K562 (cell line): ENCODE measurements around the gene SLC35G2. TPM values are rescaled to one million over a fixed set of nuclear protein-coding genes. Genes with fewer than 3 reads are reported as not detected.

Experiments used
- ATF7 ChIP-seq: fragments of 450-650 bp; IDR thresholded peaks from 2 replicates; pipeline ENCODE4 v1.7.1; 2014; ENCODE audit warnings: mild to moderate bottlenecking, moderate library complexity
- FOXA3 ChIP-seq, 2 experiments: fragments of 450-650 bp in 1 of 2; sonication (generic) in 1 of 2; formaldehyde crosslinking; IDR thresholded peaks in 1 of 2; conservative IDR thresholded peaks in 1 of 2; 2 replicates each; pipeline versions ENCODE4 v1.4.0 to v1.8.0; 2020 to 2022; ENCODE audit warnings: mild to moderate bottlenecking in 2 of 2, missing genetic modification reagents in 1 of 2
- FOXJ2 ChIP-seq: fragments of 200-800 bp; sonication (Bioruptor generic); IDR thresholded peaks from 2 replicates; pipeline ENCODE4 v1.6.1; 2016; ENCODE audit warnings: missing genetic modification characterization, missing compliant biosample characterization
- GABPB2 ChIP-seq: fragments of 250-450 bp; sonication (Bioruptor Pico); conservative IDR thresholded peaks from 2 replicates; pipeline ENCODE4 v1.5.1; 2021; ENCODE audit warnings: mild to moderate bottlenecking
- HDAC2 ChIP-seq: fragments of 450-650 bp; IDR thresholded peaks from 2 replicates; pipeline ENCODE4 v1.6.1; 2016; ENCODE audit warnings: mild to moderate bottlenecking
- HDGF ChIP-seq: fragments of 450-650 bp; IDR thresholded peaks from 2 replicates; pipeline ENCODE4 v1.6.1; 2016
- HMG20B ChIP-seq: fragments of 250-450 bp; sonication (Bioruptor Pico); IDR thresholded peaks from 2 replicates; pipeline ENCODE4 v1.5.0; 2021; ENCODE audit warnings: mild to moderate bottlenecking
- MBD2 ChIP-seq: sonication (generic); IDR thresholded peaks from 2 replicates; pipeline ENCODE4 v1.6.1; 2016; ENCODE audit warnings: low read depth, borderline replicate concordance
- PHB2 ChIP-seq: fragments of 450-650 bp; IDR thresholded peaks from 2 replicates; pipeline ENCODE4 v1.6.1; 2017; ENCODE audit warnings: low read depth
- PTTG1 ChIP-seq: fragments of 450-650 bp; IDR thresholded peaks from 2 replicates; pipeline ENCODE4 v1.6.1; 2016; ENCODE audit warnings: low read depth, mild to moderate bottlenecking, missing genetic modification characterization, missing compliant biosample characterization
- SETDB1 ChIP-seq: IDR thresholded peaks from one replicate; pipeline ENCODE4 v1.6.1; 2012; ENCODE audit warnings: low read length, control low read depth, inconsistent platforms
- SIRT6 ChIP-seq: IDR thresholded peaks from one replicate; pipeline ENCODE4 v1.6.1; 2012; ENCODE audit warnings: low read depth, mild to moderate bottlenecking, control low read depth, inconsistent platforms, low read length, moderate library complexity
- XRCC3 ChIP-seq: fragments of 450-650 bp; IDR thresholded peaks from 2 replicates; pipeline ENCODE4 v1.6.1; 2017; ENCODE audit warnings: mild to moderate bottlenecking, moderate library complexity
- ZNF175 ChIP-seq: fragments of 200-800 bp; sonication (Bioruptor generic); IDR thresholded peaks from 2 replicates; pipeline ENCODE4 v1.6.1; 2016; ENCODE audit warnings: low read depth, mild to moderate bottlenecking, missing genetic modification characterization, missing compliant biosample characterization
- ZNF444 ChIP-seq: fragments of 250-450 bp; sonication (Bioruptor Pico); IDR thresholded peaks from 2 replicates; pipeline ENCODE4 v1.4.0; 2020; ENCODE audit warnings: mild to moderate bottlenecking, moderate library complexity
- polyA plus RNA-seq, 8 experiments: library from polyadenylated mRNA; depleted of rRNA in 4 of 8; stranded (reverse) in 5 of 8; unstranded in 3 of 8; fragments of >200 nt; fragmentation: Nextera tagmentation in 2 of 8; fragmentation: Illumina TruSeq in 1 of 8; extraction: Ambion mirVana in 2 of 8; extraction: Trizol in 1 of 8; gene quantifications; 2 replicates each; pipeline versions ENCODE4 v1.2.1 to v1.2.3, GENCODE V29; 2011 to 2014; ENCODE audit warnings: inconsistent platforms in 1 of 8, missing spikeins in 1 of 8
- total RNA-seq, 7 experiments: library from RNA; depleted of rRNA in 6 of 7; stranded (reverse); fragments of >200 nt in 6 of 7; fragmentation: Illumina TruSeq in 2 of 7; extraction: Trizol in 2 of 7; gene quantifications; 2 replicates each; pipeline versions ENCODE4 v1.2.1 to v1.2.3, GENCODE V29; 2011 to 2021; ENCODE audit warnings: low replicate concordance in 1 of 7
- TF ChIP-seq, protein P1 (sequence below): fragments of 450-650 bp; IDR thresholded peaks from 2 replicates; pipeline ENCODE4 v1.6.1; 2017; ENCODE audit warnings: mild to moderate bottlenecking, moderate library complexity
- TF ChIP-seq, protein P2 (sequence below): sonication (generic); formaldehyde crosslinking; IDR thresholded peaks from 2 replicates; pipeline ENCODE4 v1.5.0; 2020; ENCODE audit warnings: missing genetic modification reagents
- TF ChIP-seq, protein P3 (sequence below): fragments of 250-450 bp; sonication (Bioruptor Pico); IDR thresholded peaks from 2 replicates; pipeline ENCODE4 v1.4.0; 2020; ENCODE audit warnings: mild to moderate bottlenecking
- TF ChIP-seq, protein P4 (sequence below): fragments of 200-800 bp; sonication (Bioruptor generic); IDR thresholded peaks from 2 replicates; pipeline ENCODE4 v1.6.1; 2017; ENCODE audit warnings: missing genetic modification characterization, missing compliant biosample characterization
- TF ChIP-seq, protein P5 (sequence below): sonication (generic); formaldehyde crosslinking; IDR thresholded peaks from 2 replicates; pipeline ENCODE4 v1.8.0; 2022; ENCODE audit warnings: mild to moderate bottlenecking, missing genetic modification reagents
- TF ChIP-seq, protein P6 (sequence below): fragments of 450-650 bp; IDR thresholded peaks from 2 replicates; pipeline ENCODE4 v1.6.1; 2016; ENCODE audit warnings: borderline replicate concordance

SLC35G2 gene
- total and polyA plus RNA-seq, 9 of the 15 experiments (the other 6 are each of a cell fraction or from before 2014, with no cell fraction given) = 2.6 to 5.9 (median 3.2) TPM

DNA sequence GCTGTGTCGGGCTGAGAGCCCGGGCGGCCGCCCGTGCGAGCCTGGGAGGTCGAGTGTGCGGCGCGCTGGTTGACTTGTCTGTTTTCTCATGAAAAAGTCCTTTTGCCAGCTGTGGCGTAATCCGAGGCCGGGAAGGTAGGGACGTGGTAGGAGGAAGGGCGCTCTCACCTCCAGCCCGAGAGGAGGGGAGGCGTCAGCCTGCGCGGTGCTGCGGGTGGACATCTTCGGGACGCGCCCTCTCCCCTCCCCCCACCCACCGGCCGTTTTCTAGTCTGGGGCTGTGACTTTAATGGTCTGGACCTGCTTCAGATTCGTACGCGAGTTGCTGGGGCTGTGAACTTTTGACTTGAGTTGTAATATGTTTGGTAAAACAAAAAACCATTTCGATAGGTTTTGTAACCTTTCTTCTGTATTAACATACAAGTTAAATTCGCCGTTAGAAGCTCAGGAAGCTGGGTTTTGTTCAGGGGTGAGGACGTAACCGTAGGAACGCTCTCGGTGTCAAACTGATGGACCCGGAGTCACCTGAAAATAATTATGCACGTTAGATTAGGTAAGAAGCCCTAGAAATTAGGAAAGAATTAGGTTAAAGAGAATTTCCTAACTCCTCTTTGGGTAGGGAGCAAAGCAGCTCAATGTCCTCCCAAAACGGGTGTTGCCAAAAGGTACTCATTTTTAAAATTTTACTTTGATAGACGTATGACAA lies 43.8 kb downstream of the SLC35G2 start (continued):
- no peak for TF ChIP-seq PHB2
- TF ChIP-seq SIRT6 = no peak
- TF ChIP-seq MBD2 = no peak
- no peak for TF ChIP-seq XRCC3
- TF ChIP-seq HMG20B (CRISPR knock-in tag) = no peak
- TF ChIP-seq, protein P1, sequence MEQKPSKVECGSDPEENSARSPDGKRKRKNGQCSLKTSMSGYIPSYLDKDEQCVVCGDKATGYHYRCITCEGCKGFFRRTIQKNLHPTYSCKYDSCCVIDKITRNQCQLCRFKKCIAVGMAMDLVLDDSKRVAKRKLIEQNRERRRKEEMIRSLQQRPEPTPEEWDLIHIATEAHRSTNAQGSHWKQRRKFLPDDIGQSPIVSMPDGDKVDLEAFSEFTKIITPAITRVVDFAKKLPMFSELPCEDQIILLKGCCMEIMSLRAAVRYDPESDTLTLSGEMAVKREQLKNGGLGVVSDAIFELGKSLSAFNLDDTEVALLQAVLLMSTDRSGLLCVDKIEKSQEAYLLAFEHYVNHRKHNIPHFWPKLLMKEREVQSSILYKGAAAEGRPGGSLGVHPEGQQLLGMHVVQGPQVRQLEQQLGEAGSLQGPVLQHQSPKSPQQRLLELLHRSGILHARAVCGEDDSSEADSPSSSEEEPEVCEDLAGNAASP = no peak
- TF ChIP-seq FOXJ2 (tag) = no peak
- TF ChIP-seq, protein P2, sequence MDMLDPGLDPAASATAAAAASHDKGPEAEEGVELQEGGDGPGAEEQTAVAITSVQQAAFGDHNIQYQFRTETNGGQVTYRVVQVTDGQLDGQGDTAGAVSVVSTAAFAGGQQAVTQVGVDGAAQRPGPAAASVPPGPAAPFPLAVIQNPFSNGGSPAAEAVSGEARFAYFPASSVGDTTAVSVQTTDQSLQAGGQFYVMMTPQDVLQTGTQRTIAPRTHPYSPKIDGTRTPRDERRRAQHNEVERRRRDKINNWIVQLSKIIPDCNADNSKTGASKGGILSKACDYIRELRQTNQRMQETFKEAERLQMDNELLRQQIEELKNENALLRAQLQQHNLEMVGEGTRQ = no peak
- TF ChIP-seq SETDB1 = no peak
- TF ChIP-seq FOXA3 (CRISPR knock-in tag; conservative IDR thresholded peaks at IDR 0.05 in 1 of 2, IDR thresholded peaks at IDR 0.05 in 1 of 2) = no peak
- TF ChIP-seq, protein P3, sequence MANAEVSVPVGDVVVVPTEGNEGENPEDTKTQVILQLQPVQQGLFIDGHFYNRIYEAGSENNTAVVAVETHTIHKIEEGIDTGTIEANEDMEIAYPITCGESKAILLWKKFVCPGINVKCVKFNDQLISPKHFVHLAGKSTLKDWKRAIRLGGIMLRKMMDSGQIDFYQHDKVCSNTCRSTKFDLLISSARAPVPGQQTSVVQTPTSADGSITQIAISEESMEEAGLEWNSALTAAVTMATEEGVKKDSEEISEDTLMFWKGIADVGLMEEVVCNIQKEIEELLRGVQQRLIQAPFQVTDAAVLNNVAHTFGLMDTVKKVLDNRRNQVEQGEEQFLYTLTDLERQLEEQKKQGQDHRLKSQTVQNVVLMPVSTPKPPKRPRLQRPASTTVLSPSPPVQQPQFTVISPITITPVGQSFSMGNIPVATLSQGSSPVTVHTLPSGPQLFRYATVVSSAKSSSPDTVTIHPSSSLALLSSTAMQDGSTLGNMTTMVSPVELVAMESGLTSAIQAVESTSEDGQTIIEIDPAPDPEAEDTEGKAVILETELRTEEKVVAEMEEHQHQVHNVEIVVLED (CRISPR knock-in tag) = no peak
- TF ChIP-seq, protein P4, sequence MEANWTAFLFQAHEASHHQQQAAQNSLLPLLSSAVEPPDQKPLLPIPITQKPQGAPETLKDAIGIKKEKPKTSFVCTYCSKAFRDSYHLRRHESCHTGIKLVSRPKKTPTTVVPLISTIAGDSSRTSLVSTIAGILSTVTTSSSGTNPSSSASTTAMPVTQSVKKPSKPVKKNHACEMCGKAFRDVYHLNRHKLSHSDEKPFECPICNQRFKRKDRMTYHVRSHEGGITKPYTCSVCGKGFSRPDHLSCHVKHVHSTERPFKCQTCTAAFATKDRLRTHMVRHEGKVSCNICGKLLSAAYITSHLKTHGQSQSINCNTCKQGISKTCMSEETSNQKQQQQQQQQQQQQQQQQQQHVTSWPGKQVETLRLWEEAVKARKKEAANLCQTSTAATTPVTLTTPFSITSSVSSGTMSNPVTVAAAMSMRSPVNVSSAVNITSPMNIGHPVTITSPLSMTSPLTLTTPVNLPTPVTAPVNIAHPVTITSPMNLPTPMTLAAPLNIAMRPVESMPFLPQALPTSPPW (CRISPR knock-in tag) = no peak
- no peak for TF ChIP-seq ATF7
- TF ChIP-seq HDGF = no peak
- no peak for TF ChIP-seq ZNF175 (CRISPR knock-in tag)
- no peak for TF ChIP-seq ZNF444 (CRISPR knock-in tag)
- TF ChIP-seq PTTG1 = no peak
- no peak for TF ChIP-seq HDAC2
- TF ChIP-seq GABPB2 (CRISPR knock-in tag) = no peak
- TF ChIP-seq, protein P5, sequence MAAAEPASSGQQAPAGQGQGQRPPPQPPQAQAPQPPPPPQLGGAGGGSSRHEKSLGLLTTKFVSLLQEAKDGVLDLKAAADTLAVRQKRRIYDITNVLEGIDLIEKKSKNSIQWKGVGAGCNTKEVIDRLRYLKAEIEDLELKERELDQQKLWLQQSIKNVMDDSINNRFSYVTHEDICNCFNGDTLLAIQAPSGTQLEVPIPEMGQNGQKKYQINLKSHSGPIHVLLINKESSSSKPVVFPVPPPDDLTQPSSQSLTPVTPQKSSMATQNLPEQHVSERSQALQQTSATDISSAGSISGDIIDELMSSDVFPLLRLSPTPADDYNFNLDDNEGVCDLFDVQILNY = no peak
- TF ChIP-seq, protein P6, sequence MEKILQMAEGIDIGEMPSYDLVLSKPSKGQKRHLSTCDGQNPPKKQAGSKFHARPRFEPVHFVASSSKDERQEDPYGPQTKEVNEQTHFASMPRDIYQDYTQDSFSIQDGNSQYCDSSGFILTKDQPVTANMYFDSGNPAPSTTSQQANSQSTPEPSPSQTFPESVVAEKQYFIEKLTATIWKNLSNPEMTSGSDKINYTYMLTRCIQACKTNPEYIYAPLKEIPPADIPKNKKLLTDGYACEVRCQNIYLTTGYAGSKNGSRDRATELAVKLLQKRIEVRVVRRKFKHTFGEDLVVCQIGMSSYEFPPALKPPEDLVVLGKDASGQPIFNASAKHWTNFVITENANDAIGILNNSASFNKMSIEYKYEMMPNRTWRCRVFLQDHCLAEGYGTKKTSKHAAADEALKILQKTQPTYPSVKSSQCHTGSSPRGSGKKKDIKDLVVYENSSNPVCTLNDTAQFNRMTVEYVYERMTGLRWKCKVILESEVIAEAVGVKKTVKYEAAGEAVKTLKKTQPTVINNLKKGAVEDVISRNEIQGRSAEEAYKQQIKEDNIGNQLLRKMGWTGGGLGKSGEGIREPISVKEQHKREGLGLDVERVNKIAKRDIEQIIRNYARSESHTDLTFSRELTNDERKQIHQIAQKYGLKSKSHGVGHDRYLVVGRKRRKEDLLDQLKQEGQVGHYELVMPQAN = 0 out of 2 replicates have a peak, but pooled peaks have one; percentile 5
